Peyer's patch (tissue), 4 donors: Measurements from ENCODE around the gene DOCK1.

ENCODE experiments used
- POLR2A ChIP-seq, 2 donors: fragments of 450-650 bp; IDR thresholded peaks; one replicate each; pipeline ENCODE4 v1.5.1; 2017; ENCODE audit warnings: antibody characterized with exemption in 2 of 2, mild to moderate bottlenecking in 2 of 2, moderate library complexity in 2 of 2
- TF ChIP-seq, protein P1 (sequence below), 6 experiments: fragments of 450-650 bp in 4 of 6; fragments of 200-600 bp in 2 of 6; sonication (generic) in 1 of 6; IDR thresholded peaks; one replicate each; pipeline ENCODE4 v1.5.1; 2017 to 2019; ENCODE audit warnings: antibody characterized with exemption in 6 of 6, mild to moderate bottlenecking in 3 of 6, moderate library complexity in 1 of 6

DNA sequence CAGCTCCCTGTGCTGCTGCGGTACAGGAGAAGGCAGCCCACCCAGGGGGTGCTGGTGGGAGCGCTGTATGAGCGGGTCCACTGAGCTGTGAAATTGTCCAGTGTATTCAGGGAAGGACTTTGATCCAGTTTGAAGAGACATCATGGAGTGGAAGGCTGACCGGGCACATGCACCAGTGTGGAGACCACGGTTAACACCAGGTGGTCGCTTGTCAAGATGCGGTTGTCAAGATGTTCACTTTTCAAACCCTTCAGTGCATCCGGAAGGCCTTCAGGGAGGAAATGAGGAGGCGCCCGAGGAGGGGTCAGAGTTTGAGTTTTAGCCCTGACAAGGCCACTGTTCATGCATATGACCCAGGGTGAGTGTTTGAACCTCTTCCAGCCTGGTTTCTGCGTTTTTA is 6.1 kb downstream of the DOCK1 start:
- TF ChIP-seq, protein P1, sequence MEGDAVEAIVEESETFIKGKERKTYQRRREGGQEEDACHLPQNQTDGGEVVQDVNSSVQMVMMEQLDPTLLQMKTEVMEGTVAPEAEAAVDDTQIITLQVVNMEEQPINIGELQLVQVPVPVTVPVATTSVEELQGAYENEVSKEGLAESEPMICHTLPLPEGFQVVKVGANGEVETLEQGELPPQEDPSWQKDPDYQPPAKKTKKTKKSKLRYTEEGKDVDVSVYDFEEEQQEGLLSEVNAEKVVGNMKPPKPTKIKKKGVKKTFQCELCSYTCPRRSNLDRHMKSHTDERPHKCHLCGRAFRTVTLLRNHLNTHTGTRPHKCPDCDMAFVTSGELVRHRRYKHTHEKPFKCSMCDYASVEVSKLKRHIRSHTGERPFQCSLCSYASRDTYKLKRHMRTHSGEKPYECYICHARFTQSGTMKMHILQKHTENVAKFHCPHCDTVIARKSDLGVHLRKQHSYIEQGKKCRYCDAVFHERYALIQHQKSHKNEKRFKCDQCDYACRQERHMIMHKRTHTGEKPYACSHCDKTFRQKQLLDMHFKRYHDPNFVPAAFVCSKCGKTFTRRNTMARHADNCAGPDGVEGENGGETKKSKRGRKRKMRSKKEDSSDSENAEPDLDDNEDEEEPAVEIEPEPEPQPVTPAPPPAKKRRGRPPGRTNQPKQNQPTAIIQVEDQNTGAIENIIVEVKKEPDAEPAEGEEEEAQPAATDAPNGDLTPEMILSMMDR (IDR thresholded peaks at IDR 0.05), result no peak
- TF ChIP-seq POLR2A (IDR thresholded peaks at IDR 0.05), result no peak
